ENCODE results near the gene PYGL. TPM values are rescaled to one million over a fixed set of nuclear protein-coding genes. Genes with fewer than 3 reads are reported as not detected.

The PYGL gene
- total RNA-seq, 2 donors from 2014 or later: 11.5 to 11.9 TPM

- H3K27ac ChIP-seq: no peak overlapping the region
- DNase-seq: no peak
- no peaks in the 10 kb centered on the region for H3K27me3 ChIP-seq
- H3K4me1 ChIP-seq: no peaks in the 10 kb centered on the region
- TF ChIP-seq, protein P1, sequence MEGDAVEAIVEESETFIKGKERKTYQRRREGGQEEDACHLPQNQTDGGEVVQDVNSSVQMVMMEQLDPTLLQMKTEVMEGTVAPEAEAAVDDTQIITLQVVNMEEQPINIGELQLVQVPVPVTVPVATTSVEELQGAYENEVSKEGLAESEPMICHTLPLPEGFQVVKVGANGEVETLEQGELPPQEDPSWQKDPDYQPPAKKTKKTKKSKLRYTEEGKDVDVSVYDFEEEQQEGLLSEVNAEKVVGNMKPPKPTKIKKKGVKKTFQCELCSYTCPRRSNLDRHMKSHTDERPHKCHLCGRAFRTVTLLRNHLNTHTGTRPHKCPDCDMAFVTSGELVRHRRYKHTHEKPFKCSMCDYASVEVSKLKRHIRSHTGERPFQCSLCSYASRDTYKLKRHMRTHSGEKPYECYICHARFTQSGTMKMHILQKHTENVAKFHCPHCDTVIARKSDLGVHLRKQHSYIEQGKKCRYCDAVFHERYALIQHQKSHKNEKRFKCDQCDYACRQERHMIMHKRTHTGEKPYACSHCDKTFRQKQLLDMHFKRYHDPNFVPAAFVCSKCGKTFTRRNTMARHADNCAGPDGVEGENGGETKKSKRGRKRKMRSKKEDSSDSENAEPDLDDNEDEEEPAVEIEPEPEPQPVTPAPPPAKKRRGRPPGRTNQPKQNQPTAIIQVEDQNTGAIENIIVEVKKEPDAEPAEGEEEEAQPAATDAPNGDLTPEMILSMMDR (IDR thresholded peaks at IDR 0.05): no peak
- no peak for TF ChIP-seq POLR2A (IDR thresholded peaks at IDR 0.05)
- intact Hi-C loops (cut with DNase I): no loop called here
- WGBS, 2 donors: 71 to 76% methylated on average over 5 of the region's 5 CpGs
- no peak overlapping the region for H3K4me3 ChIP-seq
- H3K9me3 ChIP-seq: no peaks in the 10 kb centered on the region
- ATAC-seq: no peak
- H3K36me3 ChIP-seq (replicated peaks in 1 of 2; ENCODE audit: insufficient read depth in 1 of 2, low read depth in 2 of 2): no peaks in the 10 kb centered on the region
Observed at GRCh38 chr14:50974118-50974517, 29.8 kb upstream of the PYGL start.

DNA sequence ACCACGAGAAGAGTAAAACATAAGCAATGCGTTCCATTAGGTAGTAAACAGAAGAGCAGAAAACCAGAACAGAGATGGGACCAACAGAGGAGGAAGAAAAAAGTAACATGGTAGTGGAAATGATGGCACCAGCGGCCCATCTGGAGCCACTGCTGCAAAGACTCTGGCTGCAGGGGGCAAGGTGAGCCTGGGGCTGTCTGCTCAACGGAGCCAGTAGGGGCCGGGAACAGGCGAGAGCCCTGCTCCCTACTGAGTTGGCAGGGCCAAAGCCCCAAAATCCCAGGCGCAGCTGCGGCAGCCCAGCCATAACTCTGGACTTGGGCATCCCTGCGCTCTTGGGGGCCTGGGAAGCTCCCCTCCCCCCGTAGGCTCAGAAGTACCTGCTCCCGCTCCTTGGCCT, 28.5 kb upstream of the PYGL start:
- no peak overlapping the region for H3K4me3 ChIP-seq
- H3K9me3 ChIP-seq: no peaks in the 10 kb centered on the region
- H3K27me3 ChIP-seq: no peaks in the 10 kb centered on the region
- H3K4me1 ChIP-seq: no peaks in the 10 kb centered on the region
- no peak for TF ChIP-seq POLR2A (IDR thresholded peaks at IDR 0.05)
- TF ChIP-seq, protein P1 (IDR thresholded peaks at IDR 0.05): no peak
- intact Hi-C loops (cut with DNase I): no loop called here
- WGBS, 2 donors: 83% methylated on average over 8 to 11 of the region's 11 CpGs
- no peak for DNase-seq
- H3K36me3 ChIP-seq (replicated peaks in 1 of 2; ENCODE audit: insufficient read depth in 1 of 2, low read depth in 2 of 2): no peaks in the 10 kb centered on the region
- no peak for ATAC-seq
- H3K27ac ChIP-seq: no peak overlapping the region

DNA sequence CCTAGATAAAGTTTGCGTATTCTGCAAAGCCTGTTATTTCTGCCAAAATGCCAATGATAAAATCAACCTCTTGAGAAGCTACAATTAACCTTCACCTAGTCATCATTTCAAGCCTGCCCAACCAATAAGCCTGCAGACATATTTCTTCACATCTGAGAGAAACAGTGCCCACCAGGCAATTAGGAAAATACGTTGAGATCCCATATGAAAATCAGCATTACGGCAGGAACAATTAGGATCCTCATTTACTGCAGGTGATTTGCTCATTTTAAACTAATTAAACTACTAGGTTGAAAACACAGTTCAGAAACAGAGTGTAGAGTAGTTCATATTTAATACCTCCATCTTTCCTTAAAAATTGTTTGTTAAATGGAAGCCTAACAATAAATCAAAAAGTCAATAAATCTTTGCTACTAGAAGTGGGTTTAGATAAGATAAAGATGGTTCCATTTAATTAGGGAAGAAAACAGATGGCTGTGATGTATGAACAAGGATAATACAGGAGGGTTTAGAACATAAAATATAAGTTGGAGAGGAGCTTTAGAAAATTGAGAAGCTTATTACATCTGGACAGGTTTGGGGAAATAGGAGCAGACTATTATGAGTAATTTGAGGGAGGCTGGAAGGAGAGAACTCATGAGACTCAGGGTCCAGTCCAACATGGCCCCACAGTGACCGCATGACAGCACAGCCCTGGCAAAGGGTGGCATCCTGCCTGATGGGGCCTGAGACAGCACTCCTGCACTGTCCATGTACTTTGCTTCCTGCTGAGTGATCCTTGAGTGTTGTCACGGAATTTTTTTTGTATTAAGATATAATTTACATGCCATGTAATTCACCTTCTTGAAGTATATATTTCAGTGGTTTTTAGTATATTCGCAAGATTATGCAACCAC, 26.9 kb upstream of the PYGL start:
- WGBS, 2 donors: 76 to 77% methylated on average over 6 of the region's 6 CpGs
- Histone ChIP-seq H3K9me3 (no peaks in the 10 kb centered on the region), H3K36me3 (replicated peaks in 1 of 2; ENCODE audit: insufficient read depth in 1 of 2, low read depth in 2 of 2) (no peaks in the 10 kb centered on the region), H3K4me3 (no peak overlapping the region), H3K27me3 (no peaks in the 10 kb centered on the region), H3K27ac (no peak overlapping the region), H3K4me1 (no peaks in the 10 kb centered on the region)
- intact Hi-C loops (cut with DNase I): no loop called here
- TF ChIP-seq POLR2A (IDR thresholded peaks at IDR 0.05): no peak
- TF ChIP-seq, protein P1 (IDR thresholded peaks at IDR 0.05): no peak
- no peak for DNase-seq
- ATAC-seq: no peak

DNA sequence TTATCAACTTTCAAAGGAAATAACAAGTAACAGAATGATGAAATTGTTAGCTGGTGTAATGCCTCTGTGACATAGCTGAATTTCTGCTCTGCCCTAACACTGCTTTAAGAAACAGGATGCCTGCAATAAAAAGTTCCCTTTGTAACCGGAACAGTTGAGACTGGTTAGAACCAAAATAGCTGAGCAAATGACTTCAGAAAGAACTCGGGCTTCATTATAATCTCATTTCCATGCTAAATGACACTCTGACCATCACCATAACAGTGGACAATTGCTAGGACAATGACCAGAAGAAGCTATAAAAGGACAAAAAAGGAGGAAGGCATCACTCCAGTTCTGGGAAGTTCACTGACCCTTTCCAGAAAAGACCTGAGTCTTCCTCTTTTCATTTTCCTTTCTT, 23.5 kb upstream of the PYGL start:
- TF ChIP-seq POLR2A (IDR thresholded peaks at IDR 0.05): no peak
- TF ChIP-seq, protein P1 (IDR thresholded peaks at IDR 0.05): no peak
- intact Hi-C loops (cut with DNase I): no loop called here
- WGBS, 2 donors: 60 to 64% methylated on average over 2 of the region's 2 CpGs
- DNase-seq: no peak
- ATAC-seq: no peak
- Histone ChIP-seq H3K36me3 (replicated peaks in 1 of 2; ENCODE audit: insufficient read depth in 1 of 2, low read depth in 2 of 2) (no peaks in the 10 kb centered on the region), H3K9me3 (no peaks in the 10 kb centered on the region), H3K4me1 (peaks cover 12% of the 10 kb centered on the region), H3K27ac (no peak overlapping the region), H3K4me3 (no peak overlapping the region), H3K27me3 (no peaks in the 10 kb centered on the region)

DNA sequence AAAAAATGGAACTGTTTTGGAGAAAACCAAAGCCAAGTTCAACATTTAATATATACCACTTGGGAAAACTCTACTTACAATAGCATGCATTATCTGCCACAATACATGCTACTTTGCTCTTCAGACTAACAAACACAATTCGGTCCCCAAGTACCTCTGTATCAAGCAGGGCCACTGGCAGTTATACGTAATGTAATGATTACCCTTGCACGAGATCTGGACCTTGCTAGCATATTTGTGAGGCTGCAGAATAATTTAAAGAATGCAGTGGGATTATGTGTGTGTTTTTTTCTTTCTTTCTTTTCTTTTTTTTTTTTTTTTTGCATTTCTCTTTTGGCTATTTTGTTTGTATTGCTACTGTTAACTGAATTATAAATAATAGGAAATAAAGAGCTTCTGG, 22.8 kb upstream of the PYGL start:
- ATAC-seq (no peak), DNase-seq (no peak)
- intact Hi-C loops (cut with DNase I): no loop called here
- Histone ChIP-seq H3K4me3 (no peak overlapping the region), H3K36me3 (replicated peaks in 1 of 2; ENCODE audit: insufficient read depth in 1 of 2, low read depth in 2 of 2) (no peaks in the 10 kb centered on the region), H3K27ac (no peak overlapping the region), H3K4me1 (peaks cover 17% of the 10 kb centered on the region), H3K9me3 (no peaks in the 10 kb centered on the region), H3K27me3 (no peaks in the 10 kb centered on the region)
- TF ChIP-seq POLR2A (IDR thresholded peaks at IDR 0.05): no peak
- TF ChIP-seq, protein P1 (IDR thresholded peaks at IDR 0.05): no peak
- WGBS, 2 donors: 32 to 41% methylated on average over 3 of the region's 3 CpGs
